Measurements from ENCODE around the gene LAMP1.
"Not testable (repeated sequence)": the region's sequence is repeated elsewhere in the genome, so short reads cannot be mapped to it uniquely, and the experiment has no call there.

Gene LAMP1

GRCh38 chr13:113309473-113309872 is 12.4 kb downstream of the LAMP1 start:
- Histone ChIP-seq H3K4me3 (no peak overlapping the region), H3K4me1 (no peaks in the 10 kb centered on the region), H3K9me3 (no peaks in the 10 kb centered on the region), H3K36me3 (replicated peaks) (peaks cover 24% of the 10 kb centered on the region), H3K27me3 (ENCODE audit: low read depth) (no peaks in the 10 kb centered on the region)
- in situ Hi-C loops (cut with MboI; ENCODE audit: low sequenced_read_pairs) = no loop called here
- DNase-seq (ENCODE audit: low spot score in 2 of 2) = no peak

GRCh38 chr13:113314112-113314511 is 17.1 kb downstream of the LAMP1 start:
- DNase-seq (ENCODE audit: low spot score in 2 of 2); H3K27me3 ChIP-seq (ENCODE audit: low read depth); H3K4me3 ChIP-seq; in situ Hi-C loops (cut with MboI; ENCODE audit: low sequenced_read_pairs); H3K4me1 ChIP-seq; H3K9me3 ChIP-seq: not testable (repeated sequence)
- peaks cover 27% of the 10 kb centered on the region for H3K36me3 ChIP-seq (replicated peaks)

- H3K9me3 ChIP-seq; H3K4me3 ChIP-seq; H3K27me3 ChIP-seq (ENCODE audit: low read depth); in situ Hi-C loops (cut with MboI; ENCODE audit: low sequenced_read_pairs); H3K4me1 ChIP-seq; DNase-seq (ENCODE audit: low spot score in 2 of 2): not testable (repeated sequence)
- peaks cover 27% of the 10 kb centered on the region for H3K36me3 ChIP-seq (replicated peaks)
These were observed 17.9 kb downstream of the LAMP1 start for GRCh38 chr13:113314895-113315470.

GRCh38 chr13:113315992-113316391 is 19.0 kb downstream of the LAMP1 start:
- no peaks in the 10 kb centered on the region for H3K9me3 ChIP-seq
- no peak overlapping the region for H3K4me3 ChIP-seq
- in situ Hi-C loops (cut with MboI; ENCODE audit: low sequenced_read_pairs) = no loop called here
- H3K4me1 ChIP-seq = no peaks in the 10 kb centered on the region
- no peak for DNase-seq (ENCODE audit: low spot score in 2 of 2)
- peaks cover 26% of the 10 kb centered on the region for H3K36me3 ChIP-seq (replicated peaks)
- no peaks in the 10 kb centered on the region for H3K27me3 ChIP-seq (ENCODE audit: low read depth)

GRCh38 chr13:113317031-113317430 is 20.0 kb downstream of the LAMP1 start:
- no peak for DNase-seq (ENCODE audit: low spot score in 2 of 2)
- peaks cover 24% of the 10 kb centered on the region for H3K36me3 ChIP-seq (replicated peaks)

GRCh38 chr13:113318956-113319355 is 21.9 kb downstream of the LAMP1 start:
- peaks cover 37% of the 10 kb centered on the region for H3K36me3 ChIP-seq (replicated peaks)

More at GRCh38 chr13:113317031-113317430, 20.0 kb downstream of the LAMP1 start:
- Histone ChIP-seq H3K4me1 (no peaks in the 10 kb centered on the region), H3K4me3 (no peak overlapping the region), H3K27me3 (ENCODE audit: low read depth) (no peaks in the 10 kb centered on the region), H3K9me3 (no peaks in the 10 kb centered on the region)
- in situ Hi-C loops (cut with MboI; ENCODE audit: low sequenced_read_pairs) = no loop called here

GRCh38 chr13:113319371-113319770 is 22.3 kb downstream of the LAMP1 start:
- Histone ChIP-seq H3K9me3 (no peaks in the 10 kb centered on the region), H3K4me1 (no peaks in the 10 kb centered on the region), H3K27me3 (ENCODE audit: low read depth) (no peaks in the 10 kb centered on the region), H3K36me3 (replicated peaks) (peaks cover 41% of the 10 kb centered on the region), H3K4me3 (no peak overlapping the region)
- in situ Hi-C loops (cut with MboI; ENCODE audit: low sequenced_read_pairs) = no loop called here
- no peak for DNase-seq (ENCODE audit: low spot score in 2 of 2)

More at GRCh38 chr13:113318956-113319355, 21.9 kb downstream of the LAMP1 start:
- in situ Hi-C loops (cut with MboI; ENCODE audit: low sequenced_read_pairs) = no loop called here
- Histone ChIP-seq H3K9me3 (no peaks in the 10 kb centered on the region), H3K4me1 (no peaks in the 10 kb centered on the region), H3K4me3 (no peak overlapping the region), H3K27me3 (ENCODE audit: low read depth) (no peaks in the 10 kb centered on the region)
- DNase-seq (ENCODE audit: low spot score in 2 of 2) = no peak

- peaks cover 43% of the 10 kb centered on the region for H3K36me3 ChIP-seq (replicated peaks)
- in situ Hi-C loops (cut with MboI; ENCODE audit: low sequenced_read_pairs) = no loop called here
These were observed 23.3 kb downstream of the LAMP1 start for GRCh38 chr13:113320226-113320875.

GRCh38 chr13:113321546-113321945 is 24.5 kb downstream of the LAMP1 start:
- Histone ChIP-seq H3K36me3 (replicated peaks) (peaks cover 43% of the 10 kb centered on the region), H3K4me3 (no peak overlapping the region), H3K9me3 (no peaks in the 10 kb centered on the region), H3K27me3 (ENCODE audit: low read depth) (no peaks in the 10 kb centered on the region), H3K4me1 (no peaks in the 10 kb centered on the region)
- in situ Hi-C loops (cut with MboI; ENCODE audit: low sequenced_read_pairs) = no loop called here
- no peak for DNase-seq (ENCODE audit: low spot score in 2 of 2)

More at GRCh38 chr13:113320226-113320875, 23.3 kb downstream of the LAMP1 start:
- H3K27me3 ChIP-seq (ENCODE audit: low read depth) = no peaks in the 10 kb centered on the region
- no peaks in the 10 kb centered on the region for H3K9me3 ChIP-seq
- H3K4me1 ChIP-seq = no peaks in the 10 kb centered on the region
- DNase-seq (ENCODE audit: low spot score in 2 of 2) = no peak
- no peak overlapping the region for H3K4me3 ChIP-seq

GRCh38 chr13:113322043-113322461 is 25.0 kb downstream of the LAMP1 start:
- H3K27me3 ChIP-seq (ENCODE audit: low read depth) = no peaks in the 10 kb centered on the region
- in situ Hi-C loops (cut with MboI; ENCODE audit: low sequenced_read_pairs) = no loop called here
- H3K36me3 ChIP-seq (replicated peaks) = peaks cover 43% of the 10 kb centered on the region
- no peaks in the 10 kb centered on the region for H3K4me1 ChIP-seq
- H3K4me3 ChIP-seq = no peak overlapping the region
- DNase-seq (ENCODE audit: low spot score in 2 of 2) = no peak
- no peaks in the 10 kb centered on the region for H3K9me3 ChIP-seq

GRCh38 chr13:113322890-113323651 is 26.0 kb downstream of the LAMP1 start:
- no peaks in the 10 kb centered on the region for H3K27me3 ChIP-seq (ENCODE audit: low read depth)
- H3K4me1 ChIP-seq = no peaks in the 10 kb centered on the region
- DNase-seq (ENCODE audit: low spot score in 2 of 2) = no peak
- H3K36me3 ChIP-seq (replicated peaks) = peaks cover 41% of the 10 kb centered on the region
- H3K9me3 ChIP-seq = no peaks in the 10 kb centered on the region
- in situ Hi-C loops (cut with MboI; ENCODE audit: low sequenced_read_pairs) = no loop called here
- no peak overlapping the region for H3K4me3 ChIP-seq

- no peaks in the 10 kb centered on the region for H3K4me1 ChIP-seq
- no peak overlapping the region for H3K4me3 ChIP-seq
- H3K27me3 ChIP-seq (ENCODE audit: low read depth) = no peaks in the 10 kb centered on the region
- no peak for DNase-seq (ENCODE audit: low spot score in 2 of 2)
- H3K9me3 ChIP-seq = no peaks in the 10 kb centered on the region
- peaks cover 41% of the 10 kb centered on the region for H3K36me3 ChIP-seq (replicated peaks)
- in situ Hi-C loops (cut with MboI; ENCODE audit: low sequenced_read_pairs) = no loop called here
These were observed 26.8 kb downstream of the LAMP1 start for GRCh38 chr13:113323869-113324268.

GRCh38 chr13:113324398-113324797 is 27.4 kb downstream of the LAMP1 start:
- Histone ChIP-seq H3K36me3 (replicated peaks) (peaks cover 40% of the 10 kb centered on the region), H3K9me3 (no peaks in the 10 kb centered on the region), H3K27me3 (ENCODE audit: low read depth) (no peaks in the 10 kb centered on the region), H3K4me3 (no peak overlapping the region), H3K4me1 (no peaks in the 10 kb centered on the region)
- DNase-seq (ENCODE audit: low spot score in 2 of 2) = no peak
- in situ Hi-C loops (cut with MboI; ENCODE audit: low sequenced_read_pairs) = no loop called here

GRCh38 chr13:113325779-113326178 is 28.7 kb downstream of the LAMP1 start:
- peaks cover 31% of the 10 kb centered on the region for H3K36me3 ChIP-seq (replicated peaks)
- H3K4me1 ChIP-seq = no peaks in the 10 kb centered on the region
- no peak for DNase-seq (ENCODE audit: low spot score in 2 of 2)
- H3K27me3 ChIP-seq (ENCODE audit: low read depth) = no peaks in the 10 kb centered on the region
- H3K4me3 ChIP-seq = no peak overlapping the region
- H3K9me3 ChIP-seq = no peaks in the 10 kb centered on the region
- in situ Hi-C loops (cut with MboI; ENCODE audit: low sequenced_read_pairs) = no loop called here

All from HAP-1 (cell line).